Gastrocnemius medialis (tissue), 4 donors: ENCODE measurements around the gene CDSN.

Experiments used
- CTCF ChIP-seq, 5 experiments: fragments of 450-650 bp in 3 of 5; fragments of 200-600 bp in 2 of 5; sonication (generic) in 2 of 5; IDR thresholded peaks in 4 of 5; conservative IDR thresholded peaks in 1 of 5; 1 replicate in 4 of 5; 2 replicates in 1 of 5; pipeline ENCODE4 v1.5.1; 2016 to 2019; ENCODE audit warnings: antibody characterized with exemption in 5 of 5, mild to moderate bottlenecking in 3 of 5, moderate library complexity in 3 of 5
- POLR2A ChIP-seq, 2 donors: fragments of 450-650 bp; IDR thresholded peaks; one replicate each; pipeline ENCODE4 v1.6.1; 2017; ENCODE audit warnings: antibody characterized with exemption in 2 of 2, mild to moderate bottlenecking in 2 of 2, moderate library complexity in 2 of 2

GRCh38 chr6:31091680-31092079, 28.6 kb downstream of the CDSN start:
- TF ChIP-seq CTCF (IDR thresholded peaks at IDR 0.05 in 4 of 5, conservative IDR thresholded peaks at IDR 0.05 in 1 of 5) (no peak), POLR2A (IDR thresholded peaks at IDR 0.05) (no peak)
